HepG2 (cell line): Measurements from ENCODE around the gene SLC2A10. TPM values are rescaled to one million over a fixed set of nuclear protein-coding genes. Genes with fewer than 3 reads are reported as not detected.

ENCODE experiments used
- ATAC-seq: fragments of 200-7000 bp; cut with Tn5 transposase; 3 replicates; pipeline ENCODE4 v1.9.1; 2020; ENCODE audit warnings: mild to moderate bottlenecking, moderate library complexity
- BruUV-seq: library from RNA; stranded (reverse); fragments of 400-500 nt; replicated peaks from 2 replicates; lab custom pipeline; 2021; lab: Mats Ljungman, UMichigan
- CTCF ChIA-PET: fragments of 300-600 bp; formaldehyde crosslinking; extraction: SDS; loops from one replicate; lab custom pipeline; 2021; ENCODE audit warnings: low total read pairs, inconsistent platforms, low intra/inter-chr PET ratio; lab: Yijun Ruan, JAX
- POLR2A ChIA-PET: fragments of 350-600 bp; sonication (Branson Sonifier 250); formaldehyde crosslinking; loops from one replicate; lab custom pipeline; 2020; ENCODE audit warnings: antibody characterized with exemption, inconsistent platforms; lab: Yijun Ruan, JAX
- DNase-seq: peaks from one replicate; pipeline ENCODE4 v3.0.0-alpha.2; 2015; ENCODE audit warnings: low spot score
- FAIRE-seq: peaks from 3 replicates; lab custom pipeline; 2011; peaks lifted over from hg19 to GRCh38; lab: Jason Lieb, UNC
- H2AFZ ChIP-seq: one replicate; pipeline ENCODE4 v1.6.1; 2011; ENCODE audit warnings: low read length, inconsistent platforms
- H3K27ac ChIP-seq: fragments of 300-600 bp; 3 replicates; pipeline ENCODE4 v1.8.0; 2011; ENCODE audit warnings: mixed run types, mild to moderate bottlenecking, mixed read lengths, low read length, inconsistent platforms; ENCODE audit not compliant: insufficient read depth; ENCODE audit errors: extremely low read length
- H3K27me3 ChIP-seq, 2 experiments: fragments of 200-600 bp in 1 of 2; 2 replicates in 1 of 2; 3 replicates in 1 of 2; pipeline versions ENCODE4 v1.6.0 to v1.8.0; 2011; ENCODE audit warnings: low read length in 2 of 2, mild to moderate bottlenecking in 2 of 2, moderate library complexity in 2 of 2, inconsistent platforms in 1 of 2; ENCODE audit not compliant: insufficient read depth in 2 of 2, control insufficient read depth in 1 of 2
- H3K36me3 ChIP-seq, 2 experiments: fragments of 200-600 bp in 1 of 2; replicated peaks in 1 of 2; 2 replicates in 1 of 2; 3 replicates in 1 of 2; pipeline versions ENCODE4 v1.5.1 to v1.8.0; 2011; ENCODE audit warnings: low read length in 2 of 2, inconsistent platforms in 1 of 2; ENCODE audit not compliant: insufficient read depth in 2 of 2, control insufficient read depth in 1 of 2
- H3K4me1 ChIP-seq: 2 replicates; pipeline ENCODE4 v1.5.1; 2012; ENCODE audit warnings: low read length, inconsistent platforms; ENCODE audit not compliant: insufficient read depth
- H3K4me2 ChIP-seq: 2 replicates; pipeline ENCODE4 v1.6.0; 2011; ENCODE audit warnings: low read depth, low read length, inconsistent platforms
- H3K4me3 ChIP-seq, 3 experiments: fragments of 200-600 bp in 1 of 3; sonication (generic), shearing (Covaris generic) in 1 of 3; replicated peaks in 1 of 3; 2 replicates each; pipeline ENCODE4 v1.5.1; 2011 to 2016; ENCODE audit warnings: low read length in 3 of 3, inconsistent platforms in 2 of 3, low read depth in 2 of 3, mild to moderate bottlenecking in 2 of 3, control low read depth in 1 of 3, mixed read lengths in 1 of 3; ENCODE audit not compliant: insufficient read depth in 1 of 3
- H3K79me2 ChIP-seq: one replicate; pipeline ENCODE4 v1.6.1; 2011; ENCODE audit warnings: low read length, inconsistent platforms; ENCODE audit not compliant: insufficient read depth
- H3K9ac ChIP-seq: 2 replicates; pipeline ENCODE4 v1.6.0; 2011; ENCODE audit warnings: mild to moderate bottlenecking, low read depth, low read length, inconsistent platforms; ENCODE audit not compliant: insufficient read depth
- H3K9me3 ChIP-seq: 2 replicates; pipeline ENCODE4 v1.5.1; 2012; ENCODE audit warnings: mild to moderate bottlenecking, low read length
- H4K20me1 ChIP-seq: 2 replicates; pipeline ENCODE4 v1.6.0; 2011; ENCODE audit warnings: inconsistent platforms, mild to moderate bottlenecking, low read length, moderate library complexity; ENCODE audit not compliant: insufficient read depth
- ATF7-NPFF ChIP-seq: sonication (generic); formaldehyde crosslinking; IDR thresholded peaks from 2 replicates; pipeline ENCODE4 v1.8.1; 2023; ENCODE audit warnings: mild to moderate bottlenecking, low read depth, missing genetic modification reagents, moderate library complexity
- BHLHE40 ChIP-seq: IDR thresholded peaks from 2 replicates; pipeline ENCODE4 v1.6.1; 2011; ENCODE audit warnings: low read length, improper control_type of control experiment
- TMF1 ChIP-seq: sonication (generic); formaldehyde crosslinking; IDR thresholded peaks from 2 replicates; pipeline ENCODE4 v1.8.1; 2022; ENCODE audit warnings: low read depth, missing genetic modification reagents
- ZIK1 ChIP-seq: sonication (generic); formaldehyde crosslinking; IDR thresholded peaks from 2 replicates; pipeline ENCODE4 v1.5.0; 2020; ENCODE audit warnings: mild to moderate bottlenecking, low read depth, missing genetic modification reagents, borderline replicate concordance
- ZNF431 ChIP-seq: sonication (generic); formaldehyde crosslinking; IDR thresholded peaks from 2 replicates; pipeline ENCODE4 v1.9.0; 2022; ENCODE audit warnings: missing genetic modification reagents, low read depth, mild to moderate bottlenecking, borderline replicate concordance
- ZNF557 ChIP-seq: sonication (generic); formaldehyde crosslinking; IDR thresholded peaks from 2 replicates; pipeline ENCODE4 v1.4.0; 2020; ENCODE audit warnings: missing genetic modification reagents
- ZNF883 ChIP-seq: sonication (generic); formaldehyde crosslinking; IDR thresholded peaks from 2 replicates; pipeline ENCODE4 v1.5.1; 2020; ENCODE audit warnings: mild to moderate bottlenecking, missing genetic modification reagents; ENCODE audit errors: not compliant biosample characterization
- WGBS: methylation state at CpG from one replicate; pipeline ENCODE4 v1.1.6; 2017; ENCODE audit warnings: low lambda C conversion rate; 5-methylcytosine and 5-hydroxymethylcytosine counted together
- in situ Hi-C: cut with HindIII; loops from 2 replicates; pipeline ENCODE4 v1.10.0; 2017; ENCODE audit warnings: low pct_unique_long_range_greater_than_20kb; ENCODE audit not compliant: extremely low pct_ligation_motif_present
- intact Hi-C: fragments of 100-400 bp; cut with micrococcal nuclease; formaldehyde crosslinking; loops from one replicate; pipeline ENCODE4 v1.10.0; 2022; ENCODE audit not compliant: unreplicated experiment
- polyA plus RNA-seq, 8 experiments: library from polyadenylated mRNA; depleted of rRNA in 3 of 8; stranded (reverse) in 7 of 8; unstranded in 1 of 8; fragments of >200 nt; fragmentation: Illumina TruSeq in 4 of 8; extraction: Trizol in 4 of 8; gene quantifications; 2 replicates each; pipeline versions ENCODE4 v1.2.1 to v1.2.3, GENCODE V29; 2011 to 2016; ENCODE audit warnings: low read depth in 4 of 8, missing spikeins in 1 of 8, mixed read lengths in 1 of 8; ENCODE audit not compliant: insufficient read depth in 1 of 8
- total RNA-seq, 5 experiments: library from RNA; depleted of rRNA; stranded (reverse); fragments of >200 nt; fragmentation: Illumina TruSeq; extraction: Trizol; gene quantifications; 2 replicates each; pipeline ENCODE4 v1.2.3, GENCODE V29; 2016; ENCODE audit warnings: low read depth in 1 of 5
- TF ChIP-seq, protein P1 (sequence below): sonication (generic); formaldehyde crosslinking; IDR thresholded peaks from 2 replicates; pipeline ENCODE4 v1.4.0; 2020; ENCODE audit warnings: mild to moderate bottlenecking, missing genetic modification reagents
- TF ChIP-seq, protein P2 (sequence below): IDR thresholded peaks from 2 replicates; pipeline ENCODE4 v1.6.1; 2016; ENCODE audit warnings: low read depth, borderline replicate concordance
- TF ChIP-seq, protein P3 (sequence below): sonication (generic); formaldehyde crosslinking; IDR thresholded peaks from 2 replicates; pipeline ENCODE4 v1.5.0; 2020; ENCODE audit warnings: missing genetic modification reagents
- TF ChIP-seq, protein P4 (sequence below): sonication (generic); formaldehyde crosslinking; IDR thresholded peaks from 2 replicates; pipeline ENCODE4 v1.4.0; 2020; ENCODE audit warnings: missing genetic modification reagents

The SLC2A10 gene
- total and polyA plus RNA-seq, 2 of the 13 experiments (the other 11 are each of a cell fraction or from before 2014, with no cell fraction given), result 16.0 to 18.4 TPM

DNA sequence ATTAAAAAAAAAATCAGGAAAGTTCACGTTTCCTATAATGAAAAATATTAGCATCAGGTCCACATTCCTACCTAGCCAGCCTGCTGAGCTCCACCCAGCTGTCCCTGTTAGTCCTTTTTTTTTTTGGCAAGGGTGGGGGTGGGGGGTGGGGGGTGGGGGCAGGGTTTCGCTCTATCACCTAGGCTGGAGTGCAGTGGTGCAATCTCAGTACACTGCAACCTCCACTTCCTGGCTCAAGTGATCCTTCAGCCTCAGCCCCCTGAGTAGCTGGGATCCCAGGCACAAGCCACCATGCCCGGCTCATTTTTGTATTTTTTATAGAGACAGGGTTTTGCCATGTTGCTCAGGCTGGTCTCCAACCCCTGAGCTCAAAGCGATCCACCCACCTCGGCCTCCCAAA is 7.5 kb upstream of the SLC2A10 start:
- TF ChIP-seq TMF1 (CRISPR knock-in tag) (no peak), ZNF557 (CRISPR knock-in tag) (no peak), ZNF883 (CRISPR knock-in tag) (no peak), ATF7-NPFF (no peak), BHLHE40 (no peak), ZNF431 (CRISPR knock-in tag) (no peak), ZIK1 (CRISPR knock-in tag) (no peak)
- TF ChIP-seq, protein P1, sequence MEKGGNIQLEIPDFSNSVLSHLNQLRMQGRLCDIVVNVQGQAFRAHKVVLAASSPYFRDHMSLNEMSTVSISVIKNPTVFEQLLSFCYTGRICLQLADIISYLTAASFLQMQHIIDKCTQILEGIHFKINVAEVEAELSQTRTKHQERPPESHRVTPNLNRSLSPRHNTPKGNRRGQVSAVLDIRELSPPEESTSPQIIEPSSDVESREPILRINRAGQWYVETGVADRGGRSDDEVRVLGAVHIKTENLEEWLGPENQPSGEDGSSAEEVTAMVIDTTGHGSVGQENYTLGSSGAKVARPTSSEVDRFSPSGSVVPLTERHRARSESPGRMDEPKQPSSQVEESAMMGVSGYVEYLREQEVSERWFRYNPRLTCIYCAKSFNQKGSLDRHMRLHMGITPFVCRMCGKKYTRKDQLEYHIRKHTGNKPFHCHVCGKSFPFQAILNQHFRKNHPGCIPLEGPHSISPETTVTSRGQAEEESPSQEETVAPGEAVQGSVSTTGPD (CRISPR knock-in tag), result no peak
- TF ChIP-seq, protein P2, sequence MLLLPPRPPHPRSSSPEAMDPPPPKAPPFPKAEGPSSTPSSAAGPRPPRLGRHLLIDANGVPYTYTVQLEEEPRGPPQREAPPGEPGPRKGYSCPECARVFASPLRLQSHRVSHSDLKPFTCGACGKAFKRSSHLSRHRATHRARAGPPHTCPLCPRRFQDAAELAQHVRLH (CRISPR knock-in tag), result no peak
- TF ChIP-seq, protein P3, sequence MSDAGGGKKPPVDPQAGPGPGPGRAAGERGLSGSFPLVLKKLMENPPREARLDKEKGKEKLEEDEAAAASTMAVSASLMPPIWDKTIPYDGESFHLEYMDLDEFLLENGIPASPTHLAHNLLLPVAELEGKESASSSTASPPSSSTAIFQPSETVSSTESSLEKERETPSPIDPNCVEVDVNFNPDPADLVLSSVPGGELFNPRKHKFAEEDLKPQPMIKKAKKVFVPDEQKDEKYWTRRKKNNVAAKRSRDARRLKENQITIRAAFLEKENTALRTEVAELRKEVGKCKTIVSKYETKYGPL (CRISPR knock-in tag), result no peak
- TF ChIP-seq, protein P4, sequence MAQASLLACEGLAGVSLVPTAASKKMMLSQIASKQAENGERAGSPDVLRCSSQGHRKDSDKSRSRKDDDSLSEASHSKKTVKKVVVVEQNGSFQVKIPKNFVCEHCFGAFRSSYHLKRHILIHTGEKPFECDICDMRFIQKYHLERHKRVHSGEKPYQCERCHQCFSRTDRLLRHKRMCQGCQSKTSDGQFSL (CRISPR knock-in tag), result no peak
- Histone ChIP-seq H2AFZ (no peak overlapping the region), H4K20me1 (no peaks in the 10 kb centered on the region), H3K27ac (no peak overlapping the region), H3K4me2 (no peak overlapping the region), H3K27me3 (no peaks in the 10 kb centered on the region), H3K9me3 (peaks cover 9% of the 10 kb centered on the region; the same call in 1 of the 2 replicates), H3K79me2 (no peaks in the 10 kb centered on the region), H3K4me1 (peaks cover 60% of the 10 kb centered on the region), H3K9ac (no peak overlapping the region), H3K4me3 (no peak overlapping the region), H3K36me3 (no peaks in the 10 kb centered on the region)
- in situ Hi-C loops (no loop called here), intact Hi-C loops (no loop called here)
- ATAC-seq (no peak), DNase-seq (no peak), FAIRE-seq (no peak)
- ChIA-PET POLR2A (interaction anchor here (1.5 kb wide), 1 partner anchor 189 kb away, joined by 5 read pairs; the partner anchor contains the start of gene ZNF334), CTCF (no interaction called here)
- WGBS, result 38% methylated on average over 5 of the region's 5 CpGs
- BruUV-seq, result no TSS peak
